Measurements from ENCODE around the gene SPDYE5.
"Not testable (repeated sequence)": the region's sequence is repeated elsewhere in the genome, so short reads cannot be mapped to it uniquely, and the experiment has no call there.

Gene SPDYE5

DNA sequence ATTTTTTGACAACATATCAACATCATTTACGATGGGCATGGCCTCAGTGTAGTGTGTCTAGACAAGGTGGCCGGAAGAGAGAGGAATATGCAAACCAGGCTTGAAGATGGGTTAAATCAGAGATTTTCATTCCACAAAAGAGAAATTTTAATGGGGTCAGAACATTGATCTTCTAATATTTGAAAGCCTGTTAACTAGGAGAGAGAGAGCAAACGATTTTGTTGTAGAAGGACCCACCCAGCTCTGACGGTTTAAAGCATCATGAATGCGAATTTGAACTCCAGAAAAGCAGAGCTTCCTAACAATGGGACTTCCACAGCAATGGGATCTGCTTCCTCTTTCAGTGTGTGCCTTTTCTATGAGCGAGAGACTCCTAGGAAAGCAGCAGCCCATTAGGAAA, at the start of gene SPDYE5:
TSS of gene SPDYE5 (plus strand) at position 301 of the 400 bp plus-strand sequence. CDS start 1,728 bp downstream, outside the sequence.
- not testable (repeated sequence) for DNase-seq

DNA sequence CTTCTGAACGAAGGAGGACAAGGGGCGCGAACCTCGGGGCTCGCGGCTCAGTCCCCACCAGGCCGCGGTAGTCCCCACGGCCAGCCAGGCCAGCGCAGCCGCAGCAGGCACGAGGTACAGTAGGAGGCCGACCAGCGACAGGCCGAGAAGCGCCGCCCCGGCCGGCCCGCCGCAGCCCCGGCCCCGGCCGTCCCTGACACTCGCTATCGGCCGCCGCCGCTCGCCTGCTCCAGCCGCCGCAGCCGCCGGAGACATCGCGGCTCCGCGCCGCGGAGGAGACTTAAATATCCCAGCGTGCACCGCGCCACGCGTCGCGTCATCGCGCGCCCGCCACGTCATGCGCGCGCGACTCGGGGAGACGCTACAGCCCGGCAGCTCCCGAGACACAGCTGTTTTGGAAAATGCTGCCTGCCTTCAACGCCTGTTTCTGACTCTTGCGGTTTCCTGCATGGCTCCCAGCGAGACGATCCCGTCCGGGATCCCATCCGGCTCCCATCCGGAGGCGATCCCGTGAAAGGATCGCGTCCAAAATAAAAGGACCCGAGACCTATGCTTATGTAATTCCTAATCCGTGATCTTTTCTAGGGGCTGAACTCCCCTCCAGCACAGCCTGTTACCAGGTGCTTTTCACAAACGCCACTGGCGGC, 49.5 kb upstream of the SPDYE5 start:
- DNase-seq = peak; percentile 45

DNA sequence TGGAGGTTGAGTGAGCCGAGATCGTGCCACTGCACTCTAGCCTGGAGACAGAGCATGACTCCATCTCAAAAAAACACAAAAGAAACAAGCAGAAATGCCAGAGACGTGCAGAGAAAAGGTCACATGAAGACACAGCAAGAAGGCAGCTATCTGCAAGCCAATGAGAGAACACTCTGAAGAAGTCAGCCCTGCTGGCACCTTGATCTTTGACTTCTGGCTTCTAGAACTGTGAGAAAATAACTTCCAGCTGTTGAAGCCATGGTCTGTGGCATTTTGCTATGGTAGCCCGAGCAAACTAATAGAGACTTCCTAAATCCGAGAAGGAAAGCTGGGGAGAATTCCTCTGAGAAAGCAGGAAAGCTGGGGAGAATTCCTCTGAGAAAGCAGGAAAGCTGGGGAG, 42.2 kb upstream of the SPDYE5 start:
- DNase-seq = not testable (repeated sequence)

GRCh38 chr7:75452494-75452955, 39.6 kb upstream of the SPDYE5 start:
- peak; percentile 38 for DNase-seq

DNA sequence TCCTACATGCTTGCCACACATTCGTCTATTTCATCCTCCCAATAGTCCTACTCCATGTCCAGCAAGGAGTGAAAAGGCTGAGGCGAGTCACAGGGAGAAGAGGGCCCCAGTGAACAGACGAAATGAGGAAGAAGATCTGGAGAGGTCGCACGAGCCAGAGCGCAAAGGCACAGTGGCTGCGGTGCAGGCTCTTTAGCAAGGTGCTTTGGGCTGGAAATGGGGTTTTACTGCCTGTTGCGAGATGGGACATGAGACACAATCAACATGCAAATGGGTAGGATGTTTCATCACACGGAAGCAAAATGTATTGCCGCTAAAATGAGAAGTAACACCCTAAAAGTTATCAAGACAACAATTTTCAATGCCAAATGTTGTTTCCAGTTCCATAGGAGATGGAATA, 35.7 kb upstream of the SPDYE5 start:
- not testable (repeated sequence) for DNase-seq

DNA sequence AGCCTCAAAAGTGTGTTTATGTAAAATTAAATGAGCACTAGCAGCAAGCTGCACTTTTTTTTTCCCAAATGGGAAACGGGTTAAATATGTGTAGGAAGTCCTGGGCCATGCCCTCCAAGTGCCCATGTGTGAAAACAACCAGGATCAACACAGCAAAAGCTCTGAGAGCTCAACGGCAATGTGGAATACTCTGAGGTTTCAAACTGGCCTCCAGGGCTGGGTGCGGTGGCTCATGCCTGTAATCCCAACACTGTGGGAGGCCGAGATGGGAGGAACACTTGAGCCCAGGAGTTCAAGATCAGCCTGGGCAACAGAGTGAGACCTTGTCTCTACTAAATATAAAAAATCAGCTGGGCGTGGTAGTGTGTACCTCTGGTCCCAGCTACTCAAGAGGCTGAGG, 34.1 kb upstream of the SPDYE5 start:
- not testable (repeated sequence) for DNase-seq

- DNase-seq = not testable (repeated sequence)
Measured at GRCh38 chr7:75460541-75460940, 31.6 kb upstream of the SPDYE5 start.

- not testable (repeated sequence) for DNase-seq
Measured at GRCh38 chr7:75470166-75470565, 22.0 kb upstream of the SPDYE5 start.

DNA sequence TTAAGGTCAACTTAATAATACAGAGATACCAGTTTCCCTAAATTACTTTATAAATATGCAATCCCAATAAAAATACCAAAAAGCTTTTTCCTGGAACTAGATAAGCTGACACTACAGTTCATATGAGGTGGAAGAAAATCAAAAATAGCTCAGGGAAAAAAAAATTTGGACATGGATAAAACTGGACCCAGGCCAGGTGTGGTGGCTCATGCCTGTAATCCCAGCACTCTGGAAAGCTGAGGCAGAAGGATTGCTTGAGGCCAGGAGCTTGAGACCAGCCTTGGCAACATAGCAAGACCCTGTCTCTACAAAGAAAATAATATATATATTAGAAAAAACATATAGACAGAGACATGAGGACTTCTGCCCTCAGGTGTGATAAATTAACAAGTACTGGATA, 14.7 kb upstream of the SPDYE5 start:
- DNase-seq = not testable (repeated sequence)

DNA sequence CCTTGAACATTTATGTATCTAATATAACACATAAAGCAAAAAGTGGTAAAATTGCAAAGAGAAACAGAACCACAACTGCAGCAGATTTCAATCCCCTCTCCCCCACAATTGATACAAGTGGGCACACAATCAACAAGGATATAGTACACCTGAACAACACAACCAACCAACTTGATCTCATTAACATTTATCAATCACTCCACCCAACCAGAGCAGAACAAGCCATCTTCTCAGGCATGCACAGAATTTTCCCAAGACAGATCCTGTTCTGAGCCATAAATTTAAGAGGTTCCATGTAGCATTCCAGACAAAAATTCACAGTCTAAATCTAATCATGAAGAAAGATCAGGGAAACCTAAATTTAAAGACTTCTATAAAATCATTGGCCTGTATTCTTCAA, 11.8 kb upstream of the SPDYE5 start:
- DNase-seq = not testable (repeated sequence)

GRCh38 chr7:75485355-75485978, 6.7 kb upstream of the SPDYE5 start:
- DNase-seq = not testable (repeated sequence)

GRCh38 chr7:75485979-75486643, 6.0 kb upstream of the SPDYE5 start, which contains the start of gene POM121C:
Gene POM121C (minus strand): TSS chr7:75486299. CDS start chr7:75441496, 44,803 bp downstream.
- DNase-seq = peak; percentile 90

GRCh38 chr7:75509033-75509432, 16.9 kb downstream of the SPDYE5 start:
- DNase-seq = not testable (repeated sequence)

DNA sequence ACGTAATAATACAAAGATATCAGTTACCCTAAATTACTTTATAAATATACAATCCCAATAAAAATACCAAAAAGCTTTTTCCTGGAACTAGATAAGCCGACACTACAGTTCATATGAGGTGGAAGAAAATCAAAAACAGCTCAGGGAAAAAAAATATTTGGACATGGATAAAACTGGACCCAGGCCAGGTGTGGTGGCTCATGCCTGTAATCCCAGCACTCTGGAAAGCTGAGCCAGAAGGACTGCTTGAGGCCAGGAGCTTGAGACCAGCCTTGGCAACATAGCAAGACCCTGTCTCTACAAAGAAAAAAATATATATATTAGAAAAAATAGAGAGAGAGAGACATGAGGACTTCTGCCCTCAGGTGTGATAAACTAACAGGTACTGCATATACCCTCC, 26.7 kb downstream of the SPDYE5 start:
- not testable (repeated sequence) for DNase-seq

DNA sequence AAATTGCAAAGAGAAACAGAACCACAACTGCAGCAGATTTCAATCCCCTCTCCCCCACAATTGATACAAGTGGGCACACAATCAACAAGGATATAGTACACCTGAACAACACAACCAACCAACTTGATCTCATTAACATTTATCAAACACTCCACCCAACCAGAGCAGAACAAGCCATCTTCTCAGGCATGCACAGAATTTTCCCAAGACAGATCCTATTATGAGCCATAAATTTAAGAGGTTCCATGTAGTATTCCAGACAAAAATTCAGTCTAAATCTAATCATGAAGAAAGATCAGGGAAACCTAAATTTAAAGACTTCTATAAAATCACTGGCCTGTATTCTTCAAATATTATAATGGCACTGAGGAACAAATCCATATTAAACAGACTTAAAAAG, 29.6 kb downstream of the SPDYE5 start:
- DNase-seq = not testable (repeated sequence)

- DNase-seq = peak; percentile 7
Measured at GRCh38 chr7:75527224-75527722, 35.2 kb downstream of the SPDYE5 start.

DNA sequence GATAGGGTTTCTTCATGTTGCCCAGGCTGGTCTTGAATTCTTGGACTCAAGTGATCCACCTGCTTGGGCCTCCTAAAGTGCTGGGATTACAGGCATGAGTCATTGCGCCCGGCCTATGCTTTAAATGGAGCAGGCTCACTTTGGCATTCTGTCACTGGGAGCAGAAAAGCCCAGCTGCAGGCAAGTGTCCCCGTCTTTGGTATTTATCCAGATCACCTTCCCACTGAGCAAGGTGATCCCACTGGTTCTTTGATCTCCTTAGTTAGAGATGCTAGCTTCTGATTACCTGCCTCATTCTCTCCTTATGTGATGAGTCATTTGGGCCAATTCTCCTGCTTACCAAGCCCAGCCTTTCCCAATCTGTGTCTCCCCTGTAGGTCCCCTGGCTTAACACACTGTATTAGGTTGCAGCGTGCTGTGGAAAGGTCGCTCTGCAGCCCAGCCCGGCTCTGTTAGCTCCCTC, 39.3 kb downstream of the SPDYE5 start:
- DNase-seq = no peak

- no peak for DNase-seq
Measured at GRCh38 chr7:75532639-75533038, 40.5 kb downstream of the SPDYE5 start.

- DNase-seq = no peak
Measured at GRCh38 chr7:75533926-75534325, 41.8 kb downstream of the SPDYE5 start.

- no peak for DNase-seq
Measured at GRCh38 chr7:75534727-75535307, 42.7 kb downstream of the SPDYE5 start.

GRCh38 chr7:75536491-75536890, 44.4 kb downstream of the SPDYE5 start:
- no peak for DNase-seq

DNA sequence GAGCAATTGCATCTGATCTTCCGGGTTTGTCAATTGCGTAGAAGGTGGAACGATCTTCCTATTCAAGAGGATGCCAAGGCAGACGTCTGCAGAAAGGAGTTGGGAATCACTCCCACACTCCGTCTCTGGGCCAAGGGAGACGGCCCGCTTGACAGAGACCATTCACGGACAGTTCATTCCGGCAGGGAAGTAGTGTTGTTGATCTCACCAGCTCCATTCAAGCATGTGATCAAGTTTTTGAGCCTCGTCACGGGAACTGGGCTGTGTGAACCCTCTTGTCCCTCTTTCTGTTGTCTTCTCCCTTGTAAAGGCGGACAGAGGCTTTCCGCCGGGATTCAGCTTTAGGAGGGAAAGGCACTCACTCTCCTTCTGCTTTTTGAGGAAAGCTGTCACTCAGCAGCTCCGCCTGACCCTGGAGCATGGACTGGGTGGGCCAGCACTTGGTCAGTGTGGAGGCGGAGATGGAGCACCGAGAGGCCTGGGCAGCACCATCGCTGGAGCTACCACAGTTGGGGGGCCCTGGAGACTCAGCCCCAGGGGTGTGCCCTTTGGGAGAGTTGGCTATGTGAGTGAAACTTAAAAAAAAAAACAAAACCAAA, 44.9 kb downstream of the SPDYE5 start:
- no peak for DNase-seq

DNA sequence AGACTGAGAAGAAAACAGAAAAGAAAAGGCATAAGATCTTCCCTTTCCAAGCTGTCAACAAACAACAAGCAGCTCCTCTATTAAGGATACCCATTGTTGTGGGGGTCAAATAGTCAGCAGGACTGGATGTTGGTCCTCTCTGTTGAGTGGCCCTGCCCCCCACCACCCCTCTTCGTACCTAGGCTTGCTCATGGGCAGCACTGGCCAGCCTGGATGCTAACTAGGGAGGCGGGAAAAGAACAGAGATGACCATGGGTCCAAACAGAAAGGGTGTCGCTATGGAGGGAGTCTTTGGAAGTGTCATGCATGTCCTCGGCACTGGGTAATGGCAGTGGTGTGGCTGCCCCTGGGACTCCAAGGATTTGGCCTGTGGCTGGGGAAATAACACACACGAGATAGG, 45.6 kb downstream of the SPDYE5 start:
- no peak for DNase-seq
